ENCODE data around the gene UBE2E2. TPM values are rescaled to one million over a fixed set of nuclear protein-coding genes. Genes with fewer than 3 reads are reported as not detected.

Gene UBE2E2
- total RNA-seq, 4 donors from 2014 or later, result 7.9 to 44.7 (median 26.6) TPM

DNA sequence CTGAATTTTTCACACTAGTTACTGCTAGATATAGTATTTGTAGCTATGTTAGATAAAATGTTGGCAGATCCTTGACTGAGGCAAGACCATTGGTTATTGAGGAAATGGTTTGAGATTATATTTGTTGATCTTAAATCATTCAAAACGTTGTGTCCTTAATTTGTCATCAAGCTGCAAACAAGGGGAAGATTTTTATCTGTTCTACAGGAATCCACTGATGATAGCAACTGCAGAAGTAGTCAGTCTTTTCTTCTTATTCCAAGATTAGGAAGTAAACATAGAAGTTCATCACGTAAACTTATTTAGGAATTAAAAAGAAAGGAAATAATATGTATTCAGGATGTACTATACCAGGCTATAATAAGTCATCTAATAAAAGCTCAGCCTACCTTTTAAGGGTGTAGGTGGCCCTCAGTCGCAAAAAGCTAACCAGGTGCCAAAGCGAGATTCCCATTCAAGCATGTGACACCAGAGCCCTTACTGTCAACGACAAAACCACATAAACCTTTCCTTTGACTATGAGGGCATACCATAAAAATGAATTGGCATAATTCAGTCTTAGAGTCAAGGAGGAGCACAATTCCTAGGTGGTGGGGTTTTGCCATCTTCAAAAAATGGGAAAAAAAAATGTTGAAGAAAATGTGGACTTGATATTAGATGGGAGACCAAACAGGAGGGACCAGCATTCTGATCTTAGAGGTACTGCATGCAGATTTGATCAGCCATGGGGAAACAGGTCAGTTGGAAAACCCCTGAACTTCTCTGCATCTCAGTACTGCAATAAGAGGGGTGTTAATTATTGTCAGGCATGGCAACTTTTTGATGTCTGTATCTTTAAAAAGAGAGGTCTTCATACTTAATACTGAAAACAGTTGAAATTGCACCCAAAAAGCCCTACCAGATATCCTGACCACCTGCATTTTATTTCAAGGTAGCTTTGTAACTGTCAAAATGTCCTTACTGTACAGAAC lies 390.1 kb downstream of the UBE2E2 start:
- Histone ChIP-seq H3K4me1 (peaks cover 19 to 20% of the 10 kb centered on the region in 2 donors), H3K27ac (no peak overlapping the region), H3K36me3 (no peaks in the 10 kb centered on the region), H3K4me3 (no peak overlapping the region), H3K27me3 (no peaks in the 10 kb centered on the region), H3K9me3 (no peaks in the 10 kb centered on the region)
- intact Hi-C loops (cut with DNase I; ENCODE audit: low total_unique reads), result loop anchor here (10.0 kb wide), 3 partner anchors 288 to 388 kb away; partner anchors contain the start of gene UBE2E2
- in situ Hi-C loops (cut with MboI; ENCODE audit: low sequenced_read_pairs in 4 of 4), result no loop called here
- ATAC-seq, result no peak
- no peak for DNase-seq
- TF ChIP-seq, protein P1, sequence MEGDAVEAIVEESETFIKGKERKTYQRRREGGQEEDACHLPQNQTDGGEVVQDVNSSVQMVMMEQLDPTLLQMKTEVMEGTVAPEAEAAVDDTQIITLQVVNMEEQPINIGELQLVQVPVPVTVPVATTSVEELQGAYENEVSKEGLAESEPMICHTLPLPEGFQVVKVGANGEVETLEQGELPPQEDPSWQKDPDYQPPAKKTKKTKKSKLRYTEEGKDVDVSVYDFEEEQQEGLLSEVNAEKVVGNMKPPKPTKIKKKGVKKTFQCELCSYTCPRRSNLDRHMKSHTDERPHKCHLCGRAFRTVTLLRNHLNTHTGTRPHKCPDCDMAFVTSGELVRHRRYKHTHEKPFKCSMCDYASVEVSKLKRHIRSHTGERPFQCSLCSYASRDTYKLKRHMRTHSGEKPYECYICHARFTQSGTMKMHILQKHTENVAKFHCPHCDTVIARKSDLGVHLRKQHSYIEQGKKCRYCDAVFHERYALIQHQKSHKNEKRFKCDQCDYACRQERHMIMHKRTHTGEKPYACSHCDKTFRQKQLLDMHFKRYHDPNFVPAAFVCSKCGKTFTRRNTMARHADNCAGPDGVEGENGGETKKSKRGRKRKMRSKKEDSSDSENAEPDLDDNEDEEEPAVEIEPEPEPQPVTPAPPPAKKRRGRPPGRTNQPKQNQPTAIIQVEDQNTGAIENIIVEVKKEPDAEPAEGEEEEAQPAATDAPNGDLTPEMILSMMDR (IDR thresholded peaks at IDR 0.05 in 4 of 5, conservative IDR thresholded peaks at IDR 0.05 in 1 of 5), result no peak
- TF ChIP-seq POLR2A (IDR thresholded peaks at IDR 0.05), result no peak

DNA sequence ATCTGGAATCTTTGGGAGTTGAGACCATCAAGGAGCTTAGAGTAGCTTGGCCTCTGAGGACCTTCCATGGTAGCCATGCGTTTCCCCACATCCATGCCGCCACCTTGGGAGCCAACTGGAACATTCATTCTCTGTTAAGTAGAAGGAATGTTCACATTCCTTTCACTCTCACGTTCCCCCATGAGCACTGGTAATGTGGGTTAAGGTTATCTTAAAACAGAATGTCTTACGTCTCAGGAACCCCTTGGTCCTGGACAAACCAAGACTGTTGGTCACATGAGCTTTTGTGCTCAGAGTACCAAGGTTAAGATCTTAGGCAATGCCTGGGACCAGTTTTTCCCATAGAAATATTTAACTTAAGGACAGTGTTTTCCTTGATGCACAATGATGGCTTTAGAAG lies 390.9 kb downstream of the UBE2E2 start:
- H3K27ac ChIP-seq, result peak overlapping the region in 2 of 4 donors; percentile 23 to 27
- H3K36me3 ChIP-seq, result no peaks in the 10 kb centered on the region
- no peaks in the 10 kb centered on the region for H3K27me3 ChIP-seq
- H3K9me3 ChIP-seq, result no peaks in the 10 kb centered on the region
- DNase-seq (no peak), ATAC-seq (no peak)
- in situ Hi-C loops (cut with MboI; ENCODE audit: low sequenced_read_pairs in 4 of 4) (no loop called here), intact Hi-C loops (cut with DNase I; ENCODE audit: low total_unique reads) (loop anchor here (10.0 kb wide), 3 partner anchors 289 to 389 kb away; partner anchors contain the start of gene UBE2E2)
- H3K4me1 ChIP-seq, result peaks cover 19 to 20% of the 10 kb centered on the region in 2 donors
- TF ChIP-seq POLR2A (IDR thresholded peaks at IDR 0.05), result no peak
- TF ChIP-seq, protein P1 (IDR thresholded peaks at IDR 0.05 in 4 of 5, conservative IDR thresholded peaks at IDR 0.05 in 1 of 5), result no peak
- H3K4me3 ChIP-seq, result no peak overlapping the region

DNA sequence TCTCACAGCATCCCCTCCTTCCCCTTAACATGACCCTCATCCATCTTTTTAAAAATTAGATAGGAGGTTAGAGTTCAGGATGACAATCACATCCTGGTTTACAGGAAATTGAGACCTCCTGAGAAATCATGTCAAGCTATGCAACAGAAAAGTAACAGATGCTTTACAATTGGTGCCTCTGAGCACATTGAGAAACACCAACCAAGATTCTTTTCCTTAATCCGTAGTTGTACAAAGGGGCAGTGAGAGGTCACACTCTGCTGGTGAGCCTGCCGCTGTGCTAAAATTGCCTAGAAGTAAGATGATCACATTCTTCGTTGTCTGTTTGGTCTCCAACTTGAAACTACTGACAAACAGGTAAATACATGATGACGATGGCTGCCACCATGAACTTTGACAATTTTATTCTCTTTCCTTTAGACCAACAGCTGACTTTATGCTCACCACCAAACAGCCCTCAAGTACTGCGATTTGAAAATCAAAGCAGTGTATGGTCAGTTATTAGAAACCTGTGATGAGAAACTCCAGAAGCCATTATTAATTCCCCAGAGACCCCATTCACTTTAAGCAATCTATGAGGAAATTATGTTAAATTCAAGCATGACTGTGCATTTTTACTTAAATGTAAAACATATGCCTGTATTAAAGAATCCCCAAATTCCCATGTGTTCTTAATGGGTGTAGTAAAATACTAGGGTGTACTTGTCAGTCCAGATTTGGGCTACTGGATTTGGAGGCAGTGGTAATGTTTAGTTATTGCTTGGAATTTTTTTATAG lies 392.0 kb downstream of the UBE2E2 start:
- Histone ChIP-seq H3K9me3 (no peaks in the 10 kb centered on the region), H3K4me3 (no peak overlapping the region), H3K27ac (peak overlapping the region; percentile 12 to 30 (median 25)), H3K36me3 (no peaks in the 10 kb centered on the region), H3K4me1 (peaks cover 26 to 28% of the 10 kb centered on the region in 2 donors), H3K27me3 (no peaks in the 10 kb centered on the region)
- no peak for TF ChIP-seq POLR2A (IDR thresholded peaks at IDR 0.05)
- TF ChIP-seq, protein P1 (IDR thresholded peaks at IDR 0.05 in 4 of 5, conservative IDR thresholded peaks at IDR 0.05 in 1 of 5), result peak in 2 of 5 experiments; percentile 11 to 17
- in situ Hi-C loops (cut with MboI; ENCODE audit: low sequenced_read_pairs in 4 of 4) (no loop called here), intact Hi-C loops (cut with DNase I; ENCODE audit: low total_unique reads) (loop anchor here (10.0 kb wide), 3 partner anchors 290 to 390 kb away; partner anchors contain the start of gene UBE2E2)
- DNase-seq (peak in 1 of 2 donors; percentile 50), ATAC-seq (peak; percentile 45 to 89)

DNA sequence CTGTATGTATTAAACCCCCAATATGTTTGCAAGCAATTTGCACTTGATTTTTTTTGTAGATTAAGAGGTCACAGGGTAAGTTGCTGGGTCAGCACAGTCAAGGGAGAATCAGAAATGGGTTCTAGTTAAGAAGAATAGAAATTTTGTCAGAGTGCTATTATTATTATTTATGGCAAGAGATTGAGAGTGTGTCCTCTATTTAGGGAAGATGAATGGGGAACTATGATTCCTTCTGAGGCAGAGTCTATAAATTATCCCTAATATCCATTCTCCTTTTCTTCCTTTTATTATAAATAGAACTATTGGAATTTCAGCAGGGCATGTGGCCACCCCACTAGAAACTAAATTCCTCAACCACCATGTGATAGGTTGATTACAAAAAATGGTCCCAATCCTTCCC lies 392.7 kb downstream of the UBE2E2 start:
- in situ Hi-C loops (cut with MboI; ENCODE audit: low sequenced_read_pairs in 4 of 4), result no loop called here
- TF ChIP-seq, protein P1 (IDR thresholded peaks at IDR 0.05 in 4 of 5, conservative IDR thresholded peaks at IDR 0.05 in 1 of 5), result no peak
- TF ChIP-seq POLR2A (IDR thresholded peaks at IDR 0.05), result no peak
- Histone ChIP-seq H3K27me3 (no peaks in the 10 kb centered on the region), H3K27ac (no peak overlapping the region), H3K9me3 (no peaks in the 10 kb centered on the region), H3K36me3 (no peaks in the 10 kb centered on the region), H3K4me3 (no peak overlapping the region), H3K4me1 (peaks cover 27 to 32% of the 10 kb centered on the region in 2 donors)
- DNase-seq, result no peak
- no peak for ATAC-seq
- intact Hi-C loops (cut with DNase I; ENCODE audit: low total_unique reads), result loop anchor here (10.0 kb wide), 3 partner anchors 291 to 391 kb away; partner anchors contain the start of gene UBE2E2

All from gastrocnemius medialis (tissue), 4 donors.